Fibroblast of lung (primary cell): ENCODE measurements around the gene MAPKBP1. TPM values are rescaled to one million over a fixed set of nuclear protein-coding genes. Genes with fewer than 3 reads are reported as not detected.

Source experiments
- DNase-seq, 2 donors: peaks; one replicate each; pipeline versions ENCODE4 v3.0.0 to v3.0.0-alpha.2; 2010; ENCODE audit warnings: low read depth in 2 of 2
- H2AFZ ChIP-seq: 2 replicates; pipeline ENCODE4 v1.5.1; 2012; ENCODE audit warnings: low read length, control low read depth, inconsistent platforms
- H3K27ac ChIP-seq: 2 replicates; pipeline ENCODE4 v1.5.1; 2011; ENCODE audit warnings: low read length, control low read depth; ENCODE audit not compliant: insufficient read depth
- H3K27me3 ChIP-seq: 2 replicates; pipeline ENCODE4 v1.5.1; 2011; ENCODE audit warnings: mild to moderate bottlenecking, low read length; ENCODE audit not compliant: control insufficient read depth, insufficient read depth
- H3K36me3 ChIP-seq: 2 replicates; pipeline ENCODE4 v1.5.1; 2011; ENCODE audit warnings: low read length; ENCODE audit not compliant: control insufficient read depth, insufficient read depth
- H3K4me1 ChIP-seq: 2 replicates; pipeline ENCODE4 v1.5.1; 2011; ENCODE audit warnings: low read length; ENCODE audit not compliant: control insufficient read depth, insufficient read depth; ENCODE audit errors: extremely low read depth
- H3K4me2 ChIP-seq: 2 replicates; pipeline ENCODE4 v1.5.1; 2011; ENCODE audit warnings: low read length, control low read depth; ENCODE audit not compliant: insufficient read depth; ENCODE audit errors: extremely low read depth
- H3K4me3 ChIP-seq, 4 experiments: fragments of 200-600 bp in 1 of 4; sonication (generic) in 1 of 4; replicated peaks in 1 of 4; 2 replicates each; pipeline ENCODE4 v1.5.1; 2011 to 2016; ENCODE audit warnings: low read length in 4 of 4, low read depth in 3 of 4, mild to moderate bottlenecking in 3 of 4, control low read depth in 2 of 4, inconsistent platforms in 1 of 4, mixed read lengths in 1 of 4; ENCODE audit not compliant: insufficient read depth in 1 of 4; ENCODE audit errors: control extremely low read depth in 1 of 4
- H3K79me2 ChIP-seq: 2 replicates; pipeline ENCODE4 v1.5.1; 2012; ENCODE audit warnings: mild to moderate bottlenecking, low read length, inconsistent platforms; ENCODE audit not compliant: control insufficient read depth, insufficient read depth
- H3K9ac ChIP-seq: 2 replicates; pipeline ENCODE4 v1.5.1; 2011; ENCODE audit warnings: mild to moderate bottlenecking, low read length, control low read depth; ENCODE audit not compliant: insufficient read depth
- H3K9me3 ChIP-seq: 2 replicates; pipeline ENCODE4 v1.5.1; 2012; ENCODE audit warnings: low read depth, low read length; ENCODE audit not compliant: control insufficient read depth, insufficient read depth
- H4K20me1 ChIP-seq: 2 replicates; pipeline ENCODE4 v1.5.1; 2011; ENCODE audit warnings: low read length; ENCODE audit not compliant: control insufficient read depth, insufficient read depth; ENCODE audit errors: extremely low read depth
- EZH2 ChIP-seq: IDR thresholded peaks from 2 replicates; pipeline ENCODE4 v1.5.1; 2012; ENCODE audit warnings: low read length, control low read depth, mild to moderate bottlenecking; ENCODE audit errors: missing control alignments
- polyA plus RNA-seq, 2 donors: library from polyadenylated mRNA; depleted of rRNA in 1 of 2; stranded (reverse) in 1 of 2; unstranded in 1 of 2; fragments of >200 nt; gene quantifications; 2 replicates each; pipeline ENCODE4 v1.2.1, GENCODE V29; 2011 to 2012; ENCODE audit warnings: missing spikeins in 1 of 2
- total RNA-seq: library from RNA; depleted of rRNA; stranded (reverse); fragments of >200 nt; gene quantifications from 2 replicates; pipeline ENCODE4 v1.2.1, GENCODE V29; 2014
- TF ChIP-seq, protein P1 (sequence below), 2 donors: IDR thresholded peaks in 1 of 2; conservative IDR thresholded peaks in 1 of 2; 1 replicate in 1 of 2; 2 replicates in 1 of 2; pipeline ENCODE4 v1.5.1; 2011 to 2012; ENCODE audit warnings: low read length in 2 of 2, control low read depth in 1 of 2, inconsistent platforms in 1 of 2, low read depth in 1 of 2, mild to moderate bottlenecking in 1 of 2

Gene MAPKBP1
- total and polyA plus RNA-seq, 2 donors (not counting 1 experiment from before 2014, with no cell fraction given), result 2.8 to 20.8 TPM

DNA sequence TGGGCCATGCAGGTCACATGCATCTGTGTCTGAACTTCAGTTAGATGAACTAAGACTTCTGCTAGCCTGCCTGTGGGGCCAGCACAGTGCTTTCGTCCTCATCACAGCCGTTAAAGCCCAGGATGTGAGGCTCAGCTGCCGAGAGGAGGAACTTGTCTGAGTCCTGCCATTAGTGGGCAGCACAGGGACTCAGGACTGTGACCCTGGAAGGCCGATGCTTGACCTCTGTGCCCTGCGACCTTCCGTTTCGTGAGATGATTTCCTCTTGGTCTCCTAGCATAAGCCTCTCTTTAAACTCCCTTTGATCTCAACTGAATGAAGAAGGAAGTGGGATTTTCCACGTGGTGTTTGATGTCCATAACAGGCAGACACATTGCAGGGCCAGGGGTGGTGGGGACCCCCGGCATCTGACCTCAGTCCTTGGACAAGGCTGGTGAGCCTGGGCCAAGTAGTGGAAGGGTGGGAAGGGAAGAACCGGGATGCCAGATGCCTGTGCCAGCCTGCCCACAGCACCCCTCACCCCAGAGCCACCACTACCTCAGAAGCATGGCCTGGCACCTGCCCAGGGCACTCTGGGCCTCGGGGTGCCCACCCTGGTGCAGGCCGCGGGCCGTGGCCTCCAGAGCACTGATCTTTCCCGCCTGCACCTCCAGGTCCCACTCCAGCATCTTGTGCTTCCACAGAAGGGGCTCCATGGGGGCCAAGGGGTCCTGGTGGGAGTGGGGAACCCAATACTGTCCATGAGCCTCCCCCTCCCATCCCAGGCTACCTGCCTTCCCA is 86.0 kb downstream of the MAPKBP1 start:
- no peak overlapping the region for H3K4me3 ChIP-seq
- H3K79me2 ChIP-seq, result no peaks in the 10 kb centered on the region
- H3K27me3 ChIP-seq, result no peaks in the 10 kb centered on the region
- H3K4me2 ChIP-seq, result no peak overlapping the region
- H3K9me3 ChIP-seq, result no peaks in the 10 kb centered on the region
- H2AFZ ChIP-seq, result no peak overlapping the region
- H4K20me1 ChIP-seq, result no peaks in the 10 kb centered on the region
- no peak overlapping the region for H3K27ac ChIP-seq
- no peak overlapping the region for H3K9ac ChIP-seq
- H3K36me3 ChIP-seq, result no peaks in the 10 kb centered on the region
- DNase-seq, result no peak
- TF ChIP-seq, protein P1, sequence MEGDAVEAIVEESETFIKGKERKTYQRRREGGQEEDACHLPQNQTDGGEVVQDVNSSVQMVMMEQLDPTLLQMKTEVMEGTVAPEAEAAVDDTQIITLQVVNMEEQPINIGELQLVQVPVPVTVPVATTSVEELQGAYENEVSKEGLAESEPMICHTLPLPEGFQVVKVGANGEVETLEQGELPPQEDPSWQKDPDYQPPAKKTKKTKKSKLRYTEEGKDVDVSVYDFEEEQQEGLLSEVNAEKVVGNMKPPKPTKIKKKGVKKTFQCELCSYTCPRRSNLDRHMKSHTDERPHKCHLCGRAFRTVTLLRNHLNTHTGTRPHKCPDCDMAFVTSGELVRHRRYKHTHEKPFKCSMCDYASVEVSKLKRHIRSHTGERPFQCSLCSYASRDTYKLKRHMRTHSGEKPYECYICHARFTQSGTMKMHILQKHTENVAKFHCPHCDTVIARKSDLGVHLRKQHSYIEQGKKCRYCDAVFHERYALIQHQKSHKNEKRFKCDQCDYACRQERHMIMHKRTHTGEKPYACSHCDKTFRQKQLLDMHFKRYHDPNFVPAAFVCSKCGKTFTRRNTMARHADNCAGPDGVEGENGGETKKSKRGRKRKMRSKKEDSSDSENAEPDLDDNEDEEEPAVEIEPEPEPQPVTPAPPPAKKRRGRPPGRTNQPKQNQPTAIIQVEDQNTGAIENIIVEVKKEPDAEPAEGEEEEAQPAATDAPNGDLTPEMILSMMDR (conservative IDR thresholded peaks at IDR 0.05 in 1 of 2, IDR thresholded peaks at IDR 0.05 in 1 of 2; ENCODE audit: low read depth in 1 of 2, low read length in 2 of 2), result no peak
- TF ChIP-seq EZH2, result no peak
- no peaks in the 10 kb centered on the region for H3K4me1 ChIP-seq

DNA sequence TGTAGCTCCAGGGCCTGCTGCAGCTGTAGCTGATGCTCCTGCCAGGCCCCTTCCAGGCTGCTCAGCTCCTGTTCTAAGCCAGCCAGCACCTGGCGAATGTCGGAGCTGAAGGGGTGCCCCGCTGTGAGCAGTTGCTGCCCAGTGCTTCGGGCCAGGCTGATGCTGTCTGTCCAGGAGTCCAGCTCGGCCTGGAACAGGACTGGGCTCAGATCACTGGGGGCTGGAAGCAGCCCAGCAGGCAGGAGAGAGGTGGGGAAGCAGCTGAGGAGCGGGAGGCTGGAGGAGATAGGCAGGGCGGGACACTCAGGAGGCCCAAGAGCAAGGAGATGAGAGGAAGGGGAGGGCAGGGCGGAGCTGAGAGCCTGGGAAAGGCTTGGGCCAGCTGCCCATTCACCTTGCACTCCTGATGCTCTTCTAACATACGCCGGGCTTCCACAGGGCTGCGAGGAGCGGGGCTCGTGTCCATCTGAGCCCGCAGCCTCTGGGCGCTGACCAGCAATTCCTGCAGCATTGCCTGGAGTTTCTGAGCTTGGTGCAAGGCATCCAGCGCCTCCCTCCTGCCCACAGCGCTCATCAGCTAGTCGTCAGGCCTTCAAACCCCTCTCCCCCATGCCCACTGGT is 87.6 kb downstream of the MAPKBP1 start:
- Histone ChIP-seq H3K9ac (no peak overlapping the region), H3K27ac (no peak overlapping the region), H3K27me3 (no peaks in the 10 kb centered on the region), H3K4me2 (no peak overlapping the region), H3K4me3 (no peak overlapping the region), H3K4me1 (no peaks in the 10 kb centered on the region), H3K36me3 (no peaks in the 10 kb centered on the region), H3K79me2 (no peaks in the 10 kb centered on the region), H2AFZ (no peak overlapping the region), H4K20me1 (no peaks in the 10 kb centered on the region), H3K9me3 (no peaks in the 10 kb centered on the region)
- no peak for TF ChIP-seq EZH2
- DNase-seq, result no peak

DNA sequence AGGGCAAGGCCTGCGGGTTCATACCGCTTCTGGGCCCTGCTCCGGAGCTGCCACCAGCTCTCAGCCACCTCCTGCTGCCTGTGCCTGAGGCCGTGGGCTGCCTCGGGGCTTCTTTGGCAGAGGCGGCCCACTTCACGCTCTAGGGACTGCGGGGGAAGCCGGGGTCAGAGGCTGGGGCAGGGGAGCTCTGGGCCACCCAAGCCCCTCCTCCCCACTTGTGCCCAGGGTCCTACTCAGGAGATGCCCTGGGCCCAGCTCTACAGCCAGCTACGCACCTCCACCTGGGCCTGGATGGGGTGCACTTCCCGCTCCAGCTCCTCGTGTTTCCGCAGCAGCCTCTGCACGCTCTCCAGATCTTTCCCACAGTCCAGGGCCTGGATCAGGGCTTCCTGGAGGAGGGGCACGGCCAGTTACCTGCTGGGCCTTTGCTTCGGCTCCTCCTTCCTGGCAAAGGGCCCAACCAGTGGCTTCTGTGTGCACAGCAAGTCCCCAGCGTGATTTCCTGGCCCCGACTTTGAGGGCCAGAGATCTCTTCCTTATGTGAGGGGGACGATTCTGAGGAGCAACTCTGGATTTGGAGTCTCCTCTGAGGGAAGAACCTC is 88.3 kb downstream of the MAPKBP1 start:
- Histone ChIP-seq H3K27me3 (no peaks in the 10 kb centered on the region), H3K4me1 (no peaks in the 10 kb centered on the region), H3K27ac (no peak overlapping the region), H3K9me3 (no peaks in the 10 kb centered on the region), H3K9ac (no peak overlapping the region), H3K4me2 (no peak overlapping the region), H3K4me3 (no peak overlapping the region), H2AFZ (no peak overlapping the region), H3K36me3 (no peaks in the 10 kb centered on the region), H4K20me1 (no peaks in the 10 kb centered on the region), H3K79me2 (no peaks in the 10 kb centered on the region)
- DNase-seq, result no peak
- TF ChIP-seq, protein P1 (conservative IDR thresholded peaks at IDR 0.05 in 1 of 2, IDR thresholded peaks at IDR 0.05 in 1 of 2; ENCODE audit: low read depth in 1 of 2, low read length in 2 of 2), result no peak
- no peak for TF ChIP-seq EZH2
